GM18505 (cell line): ENCODE measurements around the gene PAN3.

Experiments
- ATAC-seq: cut with Tn5 transposase; IDR thresholded peaks from one replicate; pipeline ENCODE4 v1.9.1; 2021; ENCODE audit not compliant: unreplicated experiment
- POLR2A ChIP-seq: IDR thresholded peaks from 4 replicates; pipeline ENCODE4 v1.6.1; 2011; ENCODE audit warnings: borderline replicate concordance; ENCODE audit not compliant: insufficient read depth, insufficient read length; ENCODE audit errors: extremely low read depth

The PAN3 gene

DNA sequence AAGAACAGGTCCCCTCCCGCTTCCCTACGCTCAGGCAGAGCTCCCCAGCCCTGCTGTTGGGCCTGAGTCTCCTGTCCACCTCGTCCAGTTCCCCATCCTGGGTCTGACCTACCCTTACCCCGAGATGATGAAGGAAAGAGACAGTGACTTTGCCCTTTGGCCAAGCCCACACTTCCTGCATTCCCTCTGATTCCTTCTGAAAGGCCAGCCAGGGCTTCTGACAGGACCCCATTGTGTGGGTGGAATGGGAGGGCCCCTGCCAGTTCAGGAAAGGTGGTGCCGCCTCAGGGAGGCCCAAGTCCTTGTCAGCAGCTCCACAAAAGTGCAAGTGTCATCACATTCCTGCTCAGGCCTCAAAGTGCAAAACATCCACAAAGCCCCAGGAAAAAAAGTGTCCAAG lies 177.8 kb downstream of the PAN3 start:
- no peak for ATAC-seq
- no peak for TF ChIP-seq POLR2A

DNA sequence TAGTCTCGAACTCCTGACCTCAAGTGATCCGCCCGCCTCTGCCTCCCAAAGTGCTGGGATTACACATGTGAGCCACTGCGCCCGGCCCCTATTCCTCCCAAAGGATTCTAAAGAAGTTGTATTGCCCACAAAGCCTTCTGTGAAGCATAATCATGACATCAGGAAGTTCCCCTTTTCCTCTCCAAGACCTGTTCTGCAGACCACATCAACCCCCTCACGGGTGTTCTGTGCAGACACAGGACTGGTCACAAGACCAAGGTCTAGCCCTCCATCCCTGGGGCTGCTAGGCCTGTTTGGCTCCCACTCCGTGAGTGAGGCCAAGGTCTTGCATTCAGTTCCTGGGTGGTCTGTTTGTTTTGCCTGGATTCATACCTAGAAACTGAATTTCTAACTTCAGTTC lies 178.5 kb downstream of the PAN3 start:
- no peak for ATAC-seq
- TF ChIP-seq POLR2A: no peak

DNA sequence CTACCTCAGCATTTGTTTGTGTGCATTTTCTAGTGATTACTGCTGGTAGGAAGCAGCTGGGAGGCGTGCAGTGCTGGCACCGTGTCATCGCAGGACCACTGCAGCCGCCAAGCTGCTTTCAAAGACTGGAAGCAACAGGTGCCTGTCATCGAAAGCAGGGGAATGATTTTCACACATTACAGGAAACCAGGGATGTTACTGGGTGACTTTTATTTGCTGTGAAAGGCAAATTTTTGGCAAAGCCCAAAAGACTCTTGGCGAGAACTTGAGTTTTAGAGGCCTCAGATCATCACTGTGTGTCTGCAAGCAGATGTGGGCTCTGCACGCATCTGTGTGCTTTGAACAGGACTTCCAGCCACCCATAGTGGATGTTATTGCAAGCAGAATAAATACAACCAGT lies 180.2 kb downstream of the PAN3 start:
- no peak for TF ChIP-seq POLR2A
- ATAC-seq: no peak

DNA sequence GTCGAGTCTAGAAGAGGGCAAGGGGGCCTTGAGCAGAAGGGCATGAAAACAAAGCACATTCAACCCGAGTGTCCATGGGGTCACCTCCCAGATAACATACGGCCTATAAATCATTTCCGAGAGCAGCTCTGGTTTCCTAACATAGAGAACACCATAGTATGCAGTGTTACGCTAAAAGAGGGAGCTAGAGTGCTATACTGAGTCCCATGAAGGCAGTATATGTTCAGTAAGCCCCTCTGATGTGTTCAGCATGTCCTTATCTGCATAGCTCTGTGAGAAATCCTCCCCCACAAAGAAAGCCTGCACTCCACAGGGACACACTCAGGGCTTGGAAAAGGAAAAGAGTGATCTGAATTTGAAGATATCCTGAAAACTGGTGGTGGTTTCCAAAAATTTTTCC lies 181.2 kb downstream of the PAN3 start:
- TF ChIP-seq POLR2A: no peak
- no peak for ATAC-seq

DNA sequence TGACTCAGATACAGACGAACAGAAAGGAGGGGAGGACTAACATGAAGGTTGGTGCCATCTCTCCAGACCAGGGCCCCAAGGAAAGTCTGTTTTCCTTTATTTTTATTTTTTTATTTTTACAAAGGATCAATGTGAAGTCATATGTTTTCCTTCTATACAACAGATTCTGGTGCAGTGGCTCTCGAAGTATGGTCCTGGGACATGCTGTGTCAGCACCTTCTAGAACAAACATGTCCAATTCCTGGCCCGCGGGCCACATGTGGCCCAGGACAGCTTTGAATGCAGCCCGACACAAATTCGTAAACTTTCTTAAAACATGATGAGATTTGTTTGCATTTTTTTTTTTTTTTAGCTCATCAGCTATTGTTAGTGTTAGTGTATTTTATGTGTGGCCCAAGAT lies 181.9 kb downstream of the PAN3 start:
- TF ChIP-seq POLR2A: no peak
- ATAC-seq: no peak

DNA sequence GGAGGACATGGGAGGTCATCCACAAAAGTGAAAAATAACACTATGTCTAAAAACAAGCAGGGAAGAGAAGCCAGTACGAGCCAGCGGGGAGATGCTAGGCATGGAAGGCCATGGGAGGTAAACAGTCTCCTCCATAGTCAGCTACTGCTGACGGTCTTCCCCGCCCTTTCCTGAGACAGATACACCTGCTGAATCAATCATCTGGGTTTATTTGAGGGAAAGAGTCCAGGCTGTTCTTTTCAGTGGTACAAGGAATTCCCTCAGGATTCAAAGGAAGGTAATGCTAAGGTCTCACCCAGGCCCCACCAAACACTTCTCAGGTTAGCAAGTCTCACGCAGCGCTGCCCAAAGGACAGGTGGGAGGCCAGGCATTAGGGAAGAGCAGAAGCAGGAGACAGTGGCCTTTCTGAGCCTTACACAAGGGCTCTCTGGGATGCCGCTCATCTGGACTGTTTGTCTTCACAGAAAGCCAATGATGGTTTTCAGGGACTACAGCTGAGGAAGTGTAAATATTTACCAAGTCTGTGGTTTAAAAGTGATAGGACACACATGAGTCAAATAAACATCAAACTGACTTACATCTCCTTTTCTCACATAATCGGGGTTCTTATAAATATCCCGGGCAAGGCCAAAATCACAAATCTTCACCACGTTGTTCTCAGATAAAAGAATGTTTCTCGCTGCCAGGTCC lies 182.7 kb downstream of the PAN3 start:
- no peak for ATAC-seq
- TF ChIP-seq POLR2A: no peak

DNA sequence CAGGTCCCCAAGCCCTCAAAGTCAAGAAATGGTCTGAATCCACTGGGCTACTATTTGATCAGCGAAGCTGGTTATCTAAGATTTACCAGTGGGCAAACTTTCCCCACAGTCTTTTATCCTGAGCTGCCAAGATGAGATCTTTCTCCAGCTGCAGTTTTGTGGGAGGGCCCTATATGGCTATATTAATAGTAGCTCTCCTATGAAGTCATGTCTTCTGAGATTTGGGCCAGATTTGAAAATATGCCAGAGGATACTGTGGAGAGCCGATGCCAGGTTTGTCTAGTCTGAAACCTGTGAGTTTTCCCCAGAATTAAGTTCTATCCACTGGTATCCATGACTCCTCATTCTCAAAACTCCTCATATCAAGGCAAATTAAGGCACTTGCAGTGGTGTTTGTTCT lies 183.4 kb downstream of the PAN3 start:
- TF ChIP-seq POLR2A: no peak
- ATAC-seq: no peak

DNA sequence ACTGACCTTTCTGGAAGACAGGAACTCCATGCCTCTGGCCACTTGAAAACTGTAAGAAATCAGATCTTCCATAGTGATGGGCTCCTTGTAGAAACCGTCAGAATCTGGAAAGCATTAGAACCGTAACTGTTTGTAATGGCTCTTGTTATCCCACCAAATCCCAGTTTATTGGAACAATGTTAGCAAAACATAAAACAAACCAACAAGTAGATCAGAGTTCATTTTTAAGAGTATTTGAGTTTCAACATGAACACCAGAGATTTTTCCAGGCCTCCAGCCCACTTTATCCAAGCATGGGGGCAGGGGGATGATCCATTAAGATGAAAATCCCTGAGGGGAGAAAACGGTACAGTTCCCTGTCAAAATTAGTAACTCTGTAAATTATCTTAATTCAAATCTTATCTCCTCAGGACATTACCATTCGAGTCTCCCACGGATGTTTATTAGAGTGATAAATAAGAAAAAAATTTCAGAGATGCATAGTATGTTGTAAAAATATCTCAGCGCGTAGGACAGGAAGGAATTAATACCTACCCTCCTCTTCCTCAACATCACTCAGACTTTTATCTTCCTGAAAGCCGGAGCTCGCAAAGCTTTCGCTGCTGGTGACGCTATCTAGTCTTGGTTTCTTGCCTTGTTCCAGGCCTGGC lies 184.0 kb downstream of the PAN3 start:
- no peak for ATAC-seq
- no peak for TF ChIP-seq POLR2A

DNA sequence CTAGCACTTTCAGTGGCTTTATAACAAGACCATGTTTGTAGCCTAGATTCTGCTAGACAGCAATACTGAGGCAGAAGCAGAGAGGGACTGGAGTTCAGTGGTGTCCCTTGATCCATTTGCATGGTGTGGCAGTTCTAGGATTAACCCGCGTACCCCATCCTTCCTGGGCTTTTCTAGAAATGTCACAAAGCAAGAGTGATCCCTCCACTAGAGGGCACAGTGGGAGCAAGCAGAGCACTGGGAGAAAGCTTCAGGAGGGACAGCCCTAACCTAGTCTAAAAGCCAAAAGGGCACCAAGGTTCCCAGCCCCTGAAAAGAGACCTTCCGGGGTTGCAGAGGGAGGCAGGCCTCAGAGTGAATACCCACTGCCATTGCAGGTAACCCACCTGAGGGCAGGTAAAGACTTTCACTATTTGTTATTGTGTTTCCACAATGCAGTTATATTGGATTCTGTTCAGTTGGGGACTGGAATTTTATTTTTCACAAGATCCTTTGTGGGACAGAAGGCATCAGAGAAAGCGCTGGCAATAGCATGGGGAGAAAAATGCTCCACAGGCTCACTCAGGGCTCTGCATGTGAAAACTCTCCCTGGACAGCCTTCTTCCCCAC lies 185.9 kb downstream of the PAN3 start:
- TF ChIP-seq POLR2A: no peak
- no peak for ATAC-seq

DNA sequence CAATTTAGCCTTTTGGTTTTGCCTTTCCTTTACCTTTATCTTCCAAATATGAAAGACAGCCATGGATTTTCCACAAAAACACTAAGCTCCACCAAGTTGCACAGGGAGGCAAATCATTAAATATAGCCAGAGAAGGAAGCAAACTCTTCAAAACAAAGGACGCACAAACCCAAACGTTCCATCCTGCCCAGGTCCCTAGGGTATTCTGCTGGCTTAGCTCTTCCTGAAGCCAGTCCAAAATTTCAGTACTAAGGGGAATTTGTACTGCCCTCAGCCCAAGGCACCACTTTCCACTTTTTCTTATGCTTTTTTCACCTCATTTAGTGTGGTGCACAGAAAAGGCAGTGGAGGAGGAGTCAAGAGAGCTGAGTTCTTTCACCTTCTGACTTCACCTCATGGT lies 186.7 kb downstream of the PAN3 start:
- no peak for ATAC-seq
- TF ChIP-seq POLR2A: no peak

DNA sequence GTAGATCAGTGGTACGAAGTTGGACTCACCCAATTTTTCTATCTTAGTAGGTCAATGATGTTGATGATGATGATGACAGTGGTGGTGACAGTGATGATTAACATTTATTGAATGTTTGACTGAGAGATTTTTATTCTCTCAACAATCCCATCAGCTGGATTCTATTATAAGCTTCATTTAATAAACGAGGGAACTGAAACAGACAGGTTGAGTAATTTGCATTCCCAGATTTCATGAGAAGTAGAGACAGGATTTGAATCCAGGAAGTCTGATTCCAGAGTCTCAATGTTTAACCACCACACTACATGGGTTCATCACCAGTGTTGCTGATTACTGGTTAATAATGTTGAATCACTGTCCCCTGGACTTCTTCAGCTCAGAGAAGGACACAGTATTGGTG lies 187.7 kb downstream of the PAN3 start:
- no peak for ATAC-seq

DNA sequence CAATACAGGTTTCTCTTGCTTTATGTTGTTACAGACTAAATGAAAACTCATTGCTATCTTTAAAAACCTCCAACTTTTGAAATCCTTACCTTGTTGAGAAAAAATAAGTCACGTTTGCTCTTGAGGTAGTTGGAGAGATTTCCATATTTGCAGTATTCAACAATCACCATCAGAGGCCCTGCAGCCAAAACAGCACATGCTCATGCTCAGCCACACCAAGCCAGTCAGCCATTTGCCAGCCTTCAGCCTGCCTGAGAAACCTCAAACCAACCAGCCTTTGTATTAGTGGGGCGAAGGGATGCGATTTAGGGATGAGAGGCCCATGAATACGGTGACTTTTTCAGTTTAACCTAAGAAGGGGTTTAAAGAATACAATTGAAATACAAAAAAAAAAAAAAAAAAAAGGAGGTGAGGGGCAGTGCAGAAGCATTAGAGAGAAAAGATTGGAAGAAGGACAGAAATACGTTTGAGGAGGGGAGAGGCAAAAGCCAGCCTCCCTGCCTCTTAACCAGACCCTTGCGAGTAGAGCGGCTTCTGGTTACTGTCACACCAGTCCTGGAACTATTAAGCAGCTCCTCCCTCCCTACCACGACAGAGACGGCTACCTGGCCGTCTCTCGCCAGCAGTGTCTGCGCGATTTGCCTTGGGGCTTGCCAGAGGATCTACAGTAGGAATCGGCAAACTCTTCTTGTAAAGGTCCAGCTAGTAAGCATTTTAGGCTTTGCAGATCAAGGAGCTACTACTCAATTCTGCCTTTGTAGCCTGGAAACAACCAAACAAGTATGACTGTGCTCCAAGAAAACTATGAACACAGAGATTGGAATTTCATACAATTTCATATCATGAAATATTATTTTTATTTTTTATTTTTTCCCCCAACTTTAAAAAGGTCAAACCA lies 189.3 kb downstream of the PAN3 start:
- TF ChIP-seq POLR2A: no peak
- no peak for ATAC-seq

More for the DNA sequence above, 187.7 kb downstream of the PAN3 start:
- no peak for TF ChIP-seq POLR2A

DNA sequence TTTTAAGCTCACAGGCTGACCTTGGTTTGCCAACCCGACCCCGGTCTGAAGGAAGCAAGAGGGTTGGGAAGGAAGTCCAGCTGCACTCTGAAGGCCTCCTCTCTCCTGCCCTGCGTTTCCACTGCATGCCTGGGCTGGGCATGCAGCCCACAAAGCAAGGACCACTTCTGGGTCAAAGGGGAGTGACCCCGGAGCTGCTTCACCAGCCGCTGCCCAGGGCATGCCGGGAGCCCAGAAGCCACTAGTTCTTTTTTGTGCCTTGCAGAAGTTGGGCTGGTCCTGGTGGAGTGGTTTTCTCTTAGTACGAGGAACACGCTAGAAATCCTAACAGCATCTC lies 189.9 kb downstream of the PAN3 start:
- no peak for TF ChIP-seq POLR2A
- no peak for ATAC-seq
